NCI-H510A (cell line): ENCODE measurements around the gene MUC2.
"Not testable (repeated sequence)": the region's sequence is repeated elsewhere in the genome, so short reads cannot be mapped to it uniquely, and the experiment has no call there.

Experiments
- DNase-seq: peaks from one replicate; lab custom pipeline; 2025; lab: John Stamatoyannopoulos, UW

MUC2 gene

DNA sequence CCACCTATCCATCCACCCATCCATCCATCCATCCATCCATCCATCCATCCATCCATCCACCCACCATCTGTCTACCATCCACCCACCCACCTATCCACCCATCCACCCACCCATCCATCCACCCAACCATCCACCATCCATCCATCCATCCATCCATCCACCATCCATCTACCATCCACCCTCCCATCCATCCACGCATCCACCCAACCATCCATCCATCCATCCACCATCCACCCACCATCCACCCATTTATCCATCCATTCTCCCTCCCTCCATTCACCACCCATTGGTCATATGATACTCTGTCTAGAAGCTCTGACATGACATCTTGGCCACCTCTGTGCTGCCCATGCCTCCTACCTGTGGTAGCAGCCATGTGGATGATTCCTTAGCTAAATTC, 31.7 kb downstream of the MUC2 start:
- no peak for DNase-seq

DNA sequence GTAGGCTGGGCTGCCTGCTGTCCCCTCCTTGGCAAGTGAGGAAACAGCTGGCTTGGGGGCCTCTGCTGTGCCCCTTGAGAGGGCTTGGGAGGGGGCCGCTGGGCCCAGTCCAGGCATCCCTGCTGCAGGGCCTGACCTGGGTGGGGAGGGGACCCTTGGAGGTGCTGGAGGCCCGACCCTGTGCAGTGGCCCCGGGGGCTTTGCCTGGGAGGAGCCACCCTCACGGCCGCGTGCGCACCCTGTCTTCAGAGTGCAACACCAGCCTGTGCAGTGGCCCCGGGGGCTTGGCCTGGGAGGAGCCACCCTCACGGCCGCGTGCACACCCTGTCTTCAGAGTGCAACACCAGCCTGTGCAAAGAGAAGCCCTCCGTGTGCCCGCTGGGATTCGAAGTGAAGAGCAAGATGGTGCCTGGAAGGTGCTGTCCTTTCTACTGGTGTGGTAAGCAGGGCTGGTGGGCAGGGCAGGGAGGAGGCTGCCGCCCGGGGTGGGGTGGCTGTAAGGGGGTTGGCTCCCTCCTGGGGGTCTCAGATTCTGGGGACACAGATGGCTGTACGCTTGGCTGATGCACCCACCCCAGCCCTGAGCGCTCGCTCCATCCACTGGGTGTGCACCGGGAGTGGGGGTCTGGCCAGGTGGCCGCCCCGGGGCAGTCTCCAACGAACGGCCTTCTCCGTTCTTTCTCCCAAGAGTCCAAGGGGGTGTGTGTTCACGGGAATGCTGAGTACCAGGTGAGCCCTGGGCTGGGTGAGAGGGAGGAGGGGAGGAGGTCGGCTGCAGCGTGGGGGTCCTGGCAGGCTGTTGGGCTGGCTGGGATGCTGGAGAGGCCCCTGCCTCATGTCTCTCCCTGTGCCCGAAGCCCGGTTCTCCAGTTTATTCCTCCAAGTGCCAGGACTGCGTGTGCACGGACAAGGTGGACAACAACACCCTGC, 32.9 kb downstream of the MUC2 start:
- no peak for DNase-seq

- DNase-seq: no peak
These were observed 33.7 kb downstream of the MUC2 start for GRCh38 chr11:1108246-1108900.

DNA sequence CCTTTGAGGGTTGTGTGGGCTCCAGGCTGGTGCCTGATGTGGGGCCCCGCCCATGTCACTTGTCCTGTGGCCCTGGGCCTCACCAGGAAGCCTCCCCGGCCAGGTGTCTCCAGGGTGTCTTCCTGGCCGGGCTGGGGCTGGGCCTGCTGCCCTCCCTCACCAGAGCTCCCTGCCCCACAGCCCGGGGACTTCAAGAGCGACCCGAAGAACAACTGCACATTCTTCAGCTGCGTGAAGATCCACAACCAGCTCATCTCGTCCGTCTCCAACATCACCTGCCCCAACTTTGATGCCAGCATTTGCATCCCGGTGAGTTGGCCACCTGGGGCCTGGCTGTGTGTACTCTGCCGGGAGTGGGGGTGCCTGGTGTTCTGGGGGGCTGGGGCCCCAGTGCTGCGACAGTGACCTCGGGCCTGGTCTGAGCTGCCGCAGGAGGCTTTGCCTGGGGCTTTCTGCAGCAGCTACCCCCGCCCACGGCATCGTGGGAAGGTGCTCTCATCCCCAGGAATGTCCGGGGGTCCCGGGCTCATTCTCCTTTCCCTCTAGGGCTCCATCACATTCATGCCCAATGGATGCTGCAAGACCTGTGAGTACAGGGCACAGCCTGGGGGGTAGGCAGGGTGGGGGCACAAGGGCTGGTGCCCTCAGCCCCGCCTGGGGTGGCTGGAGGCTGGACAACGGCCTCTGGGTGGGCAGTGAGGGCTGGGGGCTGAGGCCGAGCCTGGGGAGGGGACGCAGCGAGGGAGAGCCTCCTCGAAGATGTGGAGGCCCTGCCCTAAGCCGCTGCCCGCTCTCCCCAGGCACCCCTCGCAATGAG, 34.6 kb downstream of the MUC2 start:
- DNase-seq: no peak

GRCh38 chr11:1109918-1110705, 35.4 kb downstream of the MUC2 start:
- DNase-seq: no peak

GRCh38 chr11:1111545-1112212, 37.0 kb downstream of the MUC2 start:
- no peak for DNase-seq

- no peak for DNase-seq
These were observed 37.9 kb downstream of the MUC2 start for GRCh38 chr11:1112351-1113191.

GRCh38 chr11:1113405-1114201, 38.9 kb downstream of the MUC2 start:
- no peak for DNase-seq

DNA sequence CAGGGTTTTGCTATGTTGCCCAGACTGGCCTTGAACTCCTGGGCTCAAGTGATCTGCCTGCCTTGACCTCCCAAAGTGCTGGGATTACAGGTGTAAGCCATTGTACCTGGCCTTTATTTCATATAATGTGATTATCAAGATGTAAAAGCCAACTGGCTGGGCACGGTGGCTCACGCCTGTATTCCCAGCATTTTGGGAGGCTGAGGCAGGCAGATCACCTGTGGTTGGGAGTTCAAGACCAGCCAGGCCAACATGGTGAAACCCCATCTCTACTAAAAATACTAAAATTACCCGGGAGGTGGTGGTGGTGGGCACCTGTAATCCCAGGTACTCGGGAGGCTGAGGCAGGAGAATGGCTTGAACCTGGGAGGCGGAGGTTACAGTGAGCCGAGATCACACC, 40.6 kb downstream of the MUC2 start:
- not testable (repeated sequence) for DNase-seq

GRCh38 chr11:1116104-1116503, 41.4 kb downstream of the MUC2 start:
- no peak for DNase-seq

- no peak for DNase-seq
These were observed 42.2 kb downstream of the MUC2 start for GRCh38 chr11:1116666-1117390.

DNA sequence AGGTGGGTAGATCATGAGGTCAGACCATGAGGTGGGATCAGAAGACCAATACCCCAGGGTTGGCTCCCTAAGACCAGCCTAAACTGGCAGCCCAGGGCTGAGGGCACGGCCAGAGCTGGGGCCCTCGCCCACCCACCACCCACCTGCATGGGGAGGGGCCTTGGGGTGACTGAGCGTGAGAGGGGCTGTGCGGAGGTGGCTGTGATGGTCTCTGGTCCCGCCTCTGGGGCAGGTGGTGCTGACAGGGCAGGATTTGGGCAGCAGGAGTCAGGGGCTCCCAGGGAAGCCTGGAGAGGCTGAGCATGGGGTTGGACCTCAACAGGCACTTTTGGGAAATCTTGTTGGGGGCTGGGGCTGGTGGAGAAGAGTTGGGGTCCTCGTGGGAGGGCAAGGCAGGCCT, 43.3 kb downstream of the MUC2 start:
- no peak for DNase-seq

DNA sequence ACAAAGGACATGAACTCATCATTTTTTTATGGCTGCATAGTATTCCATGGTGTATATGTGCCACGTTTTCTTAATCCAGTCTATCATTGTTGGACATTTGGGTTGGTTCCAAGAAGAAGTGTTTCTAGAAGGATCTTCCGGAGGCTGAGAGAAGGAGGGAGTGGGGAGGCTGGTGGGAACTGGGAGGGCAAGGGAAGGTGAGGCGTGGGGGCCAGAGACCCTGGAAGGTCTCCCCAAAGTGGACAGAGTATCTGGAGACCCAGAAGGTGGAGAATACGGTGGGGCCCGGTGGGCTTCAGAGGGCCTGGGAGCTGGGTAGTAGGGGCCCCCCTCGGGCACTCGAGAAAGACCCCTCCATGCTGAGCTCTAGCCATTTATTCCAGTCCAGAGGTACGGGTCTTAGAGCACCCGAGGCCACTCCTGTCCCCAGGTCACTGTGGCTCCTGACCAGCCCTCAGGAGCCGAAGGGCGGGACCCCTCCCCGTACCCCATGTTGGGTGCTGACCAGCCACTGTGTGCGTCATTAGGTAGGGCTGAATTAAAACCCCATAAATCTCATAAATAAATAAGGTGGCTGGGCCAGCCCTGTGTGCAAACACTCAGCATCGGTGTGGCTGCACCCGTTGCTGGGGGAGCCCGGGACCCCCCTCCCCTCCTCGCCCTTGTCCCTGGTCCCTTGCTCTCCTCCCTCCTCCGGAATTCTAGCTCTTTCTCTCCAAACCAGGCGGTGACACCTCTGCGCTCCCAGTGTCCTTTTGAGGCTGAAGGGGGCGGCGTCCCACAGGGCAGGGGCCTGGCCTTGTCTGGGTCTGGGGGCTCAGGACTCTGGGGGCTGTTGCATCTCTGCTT, 44.3 kb downstream of the MUC2 start:
- DNase-seq: no peak

GRCh38 chr11:1119604-1120146, 45.0 kb downstream of the MUC2 start:
- no peak for DNase-seq

DNA sequence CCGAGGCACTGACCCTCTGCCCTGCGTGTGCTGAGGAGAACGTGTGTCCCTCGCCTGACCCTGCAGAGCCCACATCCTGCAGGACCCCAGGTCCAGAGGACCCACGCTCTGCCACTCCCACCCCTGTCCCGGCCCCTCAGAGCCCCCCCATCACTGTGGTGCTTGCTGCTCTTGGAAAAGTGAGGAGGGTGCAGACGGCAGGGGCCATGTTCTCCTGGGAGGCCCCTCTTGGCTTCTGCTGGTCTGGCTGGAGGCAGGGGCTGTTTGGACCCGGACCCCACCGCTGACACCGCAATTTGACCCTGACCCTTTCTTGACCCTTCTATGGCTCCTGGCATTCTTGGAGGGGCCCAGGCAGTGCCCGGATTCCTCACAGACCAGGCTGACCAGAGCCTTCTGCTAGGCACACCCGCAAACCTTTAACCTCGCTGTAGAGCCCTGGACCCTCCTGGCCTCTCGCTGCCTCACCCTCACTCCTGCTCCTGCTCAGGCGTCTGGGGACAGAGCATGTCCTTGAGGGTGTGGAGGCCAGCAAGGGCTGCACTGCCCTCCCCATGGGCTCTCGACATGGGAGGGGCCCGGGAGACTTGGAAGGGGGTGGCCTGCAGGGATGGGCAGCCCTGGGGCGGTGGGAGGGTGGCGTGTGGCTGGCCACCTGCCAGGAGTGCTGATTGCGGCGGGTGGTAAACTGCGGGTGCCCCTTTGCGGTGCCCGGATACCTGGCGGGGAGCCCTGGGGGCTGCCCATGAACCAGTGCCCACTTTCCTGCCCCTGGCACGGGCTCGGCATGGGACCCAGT, 46.1 kb downstream of the MUC2 start:
- DNase-seq: no peak

DNA sequence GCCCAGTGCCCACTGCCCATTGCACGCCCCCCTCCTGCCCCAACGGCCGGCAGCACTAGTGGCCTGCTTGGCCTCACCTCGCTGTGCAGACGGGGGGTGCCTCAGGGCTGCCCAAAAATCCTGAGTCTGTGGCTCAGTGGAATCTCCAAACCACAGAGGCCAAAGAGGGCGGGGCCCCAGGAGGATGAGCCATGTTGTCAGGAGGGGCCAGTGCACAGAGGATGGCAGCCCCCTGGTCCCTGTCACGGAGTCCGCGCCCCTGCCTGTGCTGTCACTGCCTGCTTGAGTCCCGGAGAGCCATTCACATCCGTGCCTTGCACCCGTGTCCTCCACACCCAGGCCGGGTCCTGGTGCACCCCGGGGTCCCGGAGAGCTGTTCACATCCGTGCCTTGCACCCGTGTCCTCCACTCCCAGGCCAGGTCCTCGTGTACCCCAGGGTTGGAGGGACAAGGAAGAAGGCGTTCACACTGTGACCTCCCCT, 46.7 kb downstream of the MUC2 start:
- DNase-seq: no peak
